Activated naive CD8-positive, alpha-beta T cell treated with anti-CD3 and anti-CD28 coated beads, Interleukin-2, amount 10 ng/mL, durations not matched to agents 7 days and 5 days (primary cell): ENCODE data around the gene RCAN1. TPM values are rescaled to one million over a fixed set of nuclear protein-coding genes. Genes with fewer than 3 reads are reported as not detected.
"Not testable (repeated sequence)": the region's sequence is repeated elsewhere in the genome, so short reads cannot be mapped to it uniquely, and the experiment has no call there.

ENCODE experiments used
- ATAC-seq: fragments of 150-1000 bp; cut with Tn5 transposase; one replicate; pipeline ENCODE4 v1.10.0; 2021; ENCODE audit warnings: low read depth, moderate library complexity
- POLR2A ChIA-PET: fragments of 350-600 bp; sonication (Branson Sonifier 250); formaldehyde crosslinking; loops from one replicate; lab custom pipeline; 2021; ENCODE audit warnings: antibody characterized with exemption; lab: Charles Lee
- DNase-seq: peaks from one replicate; pipeline ENCODE4 v3.0.0; 2021
- H3K27ac Mint-ChIP-seq: one replicate; pipeline ENCODE4 v1.8.0; 2022; ENCODE audit warnings: mild to moderate bottlenecking, mixed read lengths
- H3K27me3 Mint-ChIP-seq: one replicate; pipeline ENCODE4 v1.8.0; 2022; ENCODE audit warnings: mild to moderate bottlenecking, moderate library complexity, mixed read lengths
- H3K36me3 Mint-ChIP-seq: one replicate; pipeline ENCODE4 v1.8.0; 2021; ENCODE audit warnings: mild to moderate bottlenecking, mixed read lengths
- H3K4me1 Mint-ChIP-seq: one replicate; pipeline ENCODE4 v1.8.0; 2021; ENCODE audit warnings: mixed read lengths
- H3K4me3 Mint-ChIP-seq: one replicate; pipeline ENCODE4 v1.8.0; 2022; ENCODE audit warnings: mild to moderate bottlenecking, moderate library complexity, mixed read lengths
- H3K9me3 Mint-ChIP-seq: one replicate; pipeline ENCODE4 v1.8.0; 2021; ENCODE audit warnings: mixed read lengths
- total RNA-seq, 2 experiments: library from RNA; stranded (reverse); gene quantifications; one replicate each; pipeline ENCODE4 v1.2.3, GENCODE V29; 2021

RCAN1 gene
- total RNA-seq, 2 experiments from 2014 or later = 7.3 to 7.4 TPM

DNA sequence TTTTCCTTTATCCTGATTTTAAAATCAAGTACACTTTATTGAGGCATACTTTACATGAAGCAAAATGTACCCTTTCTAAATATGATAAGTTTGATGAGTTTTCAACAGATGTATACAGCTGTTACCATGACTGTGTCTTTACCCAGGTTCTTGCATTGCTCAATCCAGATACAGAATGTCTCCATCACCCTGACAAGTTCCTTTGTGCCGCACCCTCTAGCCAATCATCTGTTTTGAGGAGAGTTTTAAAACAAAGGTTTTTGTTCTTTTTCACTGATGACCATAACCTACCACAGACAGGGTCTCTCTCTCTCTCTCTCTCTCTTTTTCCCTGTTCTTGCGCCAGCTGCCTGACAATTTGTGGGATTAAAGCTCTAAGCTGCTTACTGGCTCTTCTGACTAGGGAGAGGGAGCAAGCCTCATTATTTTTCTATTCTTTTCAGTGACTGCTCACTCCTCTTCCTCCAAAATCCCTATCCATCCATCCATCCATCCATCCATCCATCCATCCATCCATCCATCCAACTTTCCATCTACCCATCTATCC, 101.7 kb downstream of the RCAN1 start:
- ATAC-seq = no peak
- peaks cover 5% of the 10 kb centered on the region for H3K27me3 Mint-ChIP-seq
- no peak overlapping the region for H3K4me3 Mint-ChIP-seq
- no peak overlapping the region for H3K27ac Mint-ChIP-seq
- H3K9me3 Mint-ChIP-seq = no peaks in the 10 kb centered on the region
- DNase-seq = no peak
- peaks cover 12% of the 10 kb centered on the region for H3K4me1 Mint-ChIP-seq
- H3K36me3 Mint-ChIP-seq = peaks cover 4% of the 10 kb centered on the region
- POLR2A ChIA-PET = no interaction called here

DNA sequence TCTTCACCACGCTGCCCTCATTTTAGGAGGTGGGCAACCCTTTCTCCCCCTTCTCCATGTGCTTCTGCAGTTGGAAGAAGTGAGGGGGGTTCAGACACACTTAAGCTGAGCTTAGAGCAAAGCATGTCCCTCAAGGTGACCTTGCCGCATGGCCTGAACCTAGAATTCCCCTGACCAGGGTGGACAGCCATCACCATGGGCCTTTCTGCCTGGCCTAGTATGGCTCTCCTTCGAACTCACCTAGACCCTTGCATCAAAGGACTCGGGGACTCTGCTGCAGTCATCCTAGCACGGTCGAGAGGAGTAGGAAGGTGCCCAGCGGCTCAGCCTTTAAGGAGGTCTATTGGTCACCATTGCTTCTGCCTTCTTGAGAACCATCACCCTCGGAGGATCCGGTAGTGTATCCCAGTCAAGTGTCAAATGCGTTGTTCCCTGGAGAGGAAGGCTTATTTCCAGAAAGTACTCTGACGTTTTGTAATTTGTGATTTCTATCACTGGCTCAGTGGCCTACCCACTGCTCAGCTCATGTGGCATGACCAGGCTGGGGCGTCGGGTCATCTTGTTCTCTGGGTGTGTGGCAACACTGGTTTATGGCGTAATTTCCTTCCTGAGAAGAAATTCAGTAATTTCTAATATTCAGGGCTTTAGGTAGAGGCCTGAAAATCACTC, 103.0 kb downstream of the RCAN1 start, which contains the start of gene KCNE1:
KCNE1 (minus strand) TSS at position 424 of the 669 bp plus-strand sequence. CDS start 62,576 bp downstream, outside the sequence.
- Mint-ChIP-seq H3K27me3 (peaks cover 7% of the 10 kb centered on the region), H3K4me1 (peaks cover under 1% of the 10 kb centered on the region), H3K27ac (no peak within 1 kb of the TSS), H3K4me3 (no peak within 1 kb of the TSS), H3K9me3 (no peaks in the 10 kb centered on the region), H3K36me3 (no peaks in the 10 kb centered on the region)
- ATAC-seq = no peak
- no peak for DNase-seq
- POLR2A ChIA-PET = interaction anchor here (0.6 kb wide), 1 partner anchor 418 kb away, joined by 3 read pairs; no protein-coding TSS in a partner anchor

DNA sequence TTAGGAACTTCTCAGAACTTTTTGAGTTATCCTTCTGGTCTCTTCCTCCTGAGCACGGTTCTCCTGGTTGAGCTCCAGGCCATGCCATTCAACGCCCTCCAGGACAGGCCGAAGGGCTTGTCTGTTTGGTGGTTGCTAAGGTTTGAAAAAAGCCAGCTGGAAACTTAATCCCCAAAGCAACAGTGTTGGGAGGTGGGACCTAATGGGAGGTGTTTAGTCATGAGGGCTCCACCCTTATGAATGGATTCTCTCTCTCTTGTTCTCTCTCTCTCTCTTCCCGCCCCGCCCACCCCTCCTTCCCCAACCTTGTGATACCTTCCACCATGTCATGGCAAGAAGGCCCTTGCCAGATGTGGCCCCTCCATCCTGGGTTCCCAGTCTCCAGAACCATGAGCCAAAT, 103.7 kb downstream of the RCAN1 start:
- POLR2A ChIA-PET = no interaction called here
- ATAC-seq (no peak), DNase-seq (no peak)
- Mint-ChIP-seq H3K9me3 (no peaks in the 10 kb centered on the region), H3K36me3 (no peaks in the 10 kb centered on the region), H3K4me1 (no peaks in the 10 kb centered on the region), H3K27ac (no peak overlapping the region), H3K27me3 (peaks cover 10% of the 10 kb centered on the region), H3K4me3 (no peak overlapping the region)

DNA sequence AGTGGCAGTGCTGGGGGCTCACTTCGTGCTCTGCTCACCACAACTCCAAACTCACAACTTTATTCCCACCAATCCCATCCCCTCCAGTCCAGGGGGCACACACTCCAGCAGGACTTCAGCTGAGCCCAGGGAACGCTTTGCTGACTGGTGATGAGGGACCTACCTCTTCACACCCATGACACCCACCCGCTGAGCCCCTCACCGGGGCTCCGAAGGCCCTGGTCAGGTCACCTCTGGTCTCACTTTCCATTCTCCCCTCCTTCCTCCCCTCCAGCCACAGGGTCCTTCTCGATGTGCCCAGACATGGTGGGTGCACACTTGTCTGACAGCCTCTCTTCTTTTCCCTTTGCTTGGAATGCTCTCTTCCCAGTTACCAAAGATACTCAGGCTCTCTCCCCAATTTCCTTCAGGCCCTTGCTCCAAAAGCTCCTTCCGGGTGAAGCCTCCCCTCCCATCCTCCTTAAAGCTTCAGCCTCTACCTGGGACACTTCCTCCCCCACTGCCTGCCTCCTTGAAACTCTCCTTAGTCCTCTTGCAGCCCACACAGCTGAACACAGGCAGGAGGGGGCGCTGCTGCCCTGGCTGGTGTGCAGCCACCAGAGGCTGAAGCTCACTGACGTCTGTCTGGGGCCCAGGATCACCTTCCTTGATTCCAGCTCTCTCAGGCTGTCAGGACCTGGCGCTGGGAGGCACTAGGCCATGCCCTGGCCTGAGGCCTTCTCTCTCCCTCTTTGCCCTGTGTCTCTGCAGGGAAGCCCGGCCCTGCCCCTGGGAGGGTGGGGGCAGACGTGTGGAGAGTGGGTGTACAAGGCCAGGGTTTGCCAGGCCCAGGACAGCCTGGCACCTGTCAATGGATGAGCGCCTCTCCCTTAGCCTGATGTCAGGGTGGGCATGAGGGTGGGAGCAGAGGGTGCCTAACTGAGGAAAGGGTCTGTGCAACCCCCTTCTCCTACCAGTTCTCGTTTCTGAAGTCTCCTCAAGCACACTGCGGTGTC, 104.5 kb downstream of the RCAN1 start:
- peak; percentile 33 for ATAC-seq
- POLR2A ChIA-PET = no interaction called here
- no peaks in the 10 kb centered on the region for H3K9me3 Mint-ChIP-seq
- H3K36me3 Mint-ChIP-seq = no peaks in the 10 kb centered on the region
- DNase-seq = peak; percentile 51
- H3K4me3 Mint-ChIP-seq = no peak overlapping the region
- no peaks in the 10 kb centered on the region for H3K4me1 Mint-ChIP-seq
- no peak overlapping the region for H3K27ac Mint-ChIP-seq
- peaks cover 10% of the 10 kb centered on the region for H3K27me3 Mint-ChIP-seq

DNA sequence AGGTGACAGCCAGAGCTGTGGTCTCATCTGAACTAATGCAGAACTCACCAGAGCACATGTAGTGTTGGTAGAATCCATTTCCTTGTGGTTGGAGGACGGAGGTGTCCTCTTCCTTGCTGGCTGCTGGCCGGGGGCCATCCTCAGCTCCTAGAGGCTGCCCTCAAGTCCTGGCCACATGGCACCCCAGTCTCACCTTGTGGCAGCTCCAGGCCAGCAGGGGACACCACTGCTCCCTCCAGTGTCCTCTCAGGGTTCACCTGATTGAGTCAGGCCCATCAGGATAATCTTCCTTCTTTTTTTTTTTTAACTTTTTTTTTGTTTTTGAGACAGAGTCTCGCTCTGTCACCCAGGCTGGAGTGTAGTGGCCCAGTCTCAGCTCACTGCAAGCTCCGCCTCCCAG, 105.8 kb downstream of the RCAN1 start:
- peaks cover 10% of the 10 kb centered on the region for H3K27me3 Mint-ChIP-seq
- no peak for ATAC-seq
- POLR2A ChIA-PET = no interaction called here

DNA sequence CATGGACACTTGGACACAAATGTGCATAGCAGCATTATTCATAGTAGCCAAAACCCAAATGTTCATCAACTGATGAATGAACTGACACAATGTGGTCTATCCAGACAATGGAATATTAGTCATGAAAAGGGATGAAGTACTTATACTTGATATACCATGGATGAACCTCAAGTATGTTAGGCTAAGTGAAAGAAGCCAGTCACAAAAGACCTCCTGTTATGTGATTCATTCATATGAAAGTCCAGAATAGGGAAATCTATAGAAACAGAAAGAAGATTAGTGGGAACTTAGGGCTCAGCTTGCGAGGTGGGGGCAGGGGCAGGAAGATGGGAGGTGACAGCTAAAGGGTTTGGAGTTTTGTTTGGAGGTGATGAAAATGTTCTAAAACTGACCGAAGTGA, 110.3 kb downstream of the RCAN1 start:
- no peaks in the 10 kb centered on the region for H3K9me3 Mint-ChIP-seq
- no peak for DNase-seq
- H3K4me1 Mint-ChIP-seq = no peaks in the 10 kb centered on the region
- H3K27me3 Mint-ChIP-seq = peaks cover 7% of the 10 kb centered on the region
- no peak for ATAC-seq
- POLR2A ChIA-PET = no interaction called here
- no peak overlapping the region for H3K27ac Mint-ChIP-seq
- no peaks in the 10 kb centered on the region for H3K36me3 Mint-ChIP-seq
- no peak overlapping the region for H3K4me3 Mint-ChIP-seq

More for the DNA sequence above, 105.8 kb downstream of the RCAN1 start:
- Mint-ChIP-seq H3K4me1 (no peaks in the 10 kb centered on the region), H3K36me3 (no peaks in the 10 kb centered on the region), H3K4me3 (no peak overlapping the region), H3K9me3 (no peaks in the 10 kb centered on the region), H3K27ac (no peak overlapping the region)
- no peak for DNase-seq

DNA sequence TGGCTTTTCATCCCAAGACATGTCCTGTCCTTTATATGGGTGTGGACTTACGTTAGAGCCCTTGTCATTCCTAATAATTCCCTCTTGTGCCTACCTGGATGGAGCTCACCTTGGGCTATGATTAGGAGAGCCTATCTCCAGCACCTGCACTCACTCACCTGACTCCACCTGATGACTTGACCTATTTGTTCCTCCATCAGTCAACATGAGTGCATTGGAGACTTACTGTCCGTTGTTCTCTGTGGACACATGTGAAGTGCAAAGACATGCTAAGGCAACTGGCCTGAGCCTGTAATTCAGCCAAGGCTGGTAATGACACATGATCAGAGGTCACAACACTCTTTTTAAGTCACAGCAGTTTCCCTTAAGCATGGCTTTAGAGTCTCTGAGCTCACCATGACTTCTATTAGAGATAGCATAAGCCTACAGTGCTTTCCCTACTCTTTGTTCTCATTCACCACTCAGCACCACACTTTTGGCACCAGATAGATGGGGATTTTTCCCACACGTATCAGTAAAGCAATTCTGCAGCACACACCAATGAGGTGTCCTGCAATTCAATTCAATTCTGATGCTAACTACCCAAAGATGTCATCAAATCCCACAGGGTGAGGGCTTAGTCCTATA, 112.3 kb downstream of the RCAN1 start:
- Mint-ChIP-seq H3K4me3 (no peak overlapping the region), H3K36me3 (no peaks in the 10 kb centered on the region), H3K9me3 (peaks cover 4% of the 10 kb centered on the region), H3K27me3 (peaks cover 12% of the 10 kb centered on the region), H3K4me1 (no peaks in the 10 kb centered on the region), H3K27ac (no peak overlapping the region)
- POLR2A ChIA-PET = no interaction called here
- ATAC-seq = no peak
- no peak for DNase-seq

DNA sequence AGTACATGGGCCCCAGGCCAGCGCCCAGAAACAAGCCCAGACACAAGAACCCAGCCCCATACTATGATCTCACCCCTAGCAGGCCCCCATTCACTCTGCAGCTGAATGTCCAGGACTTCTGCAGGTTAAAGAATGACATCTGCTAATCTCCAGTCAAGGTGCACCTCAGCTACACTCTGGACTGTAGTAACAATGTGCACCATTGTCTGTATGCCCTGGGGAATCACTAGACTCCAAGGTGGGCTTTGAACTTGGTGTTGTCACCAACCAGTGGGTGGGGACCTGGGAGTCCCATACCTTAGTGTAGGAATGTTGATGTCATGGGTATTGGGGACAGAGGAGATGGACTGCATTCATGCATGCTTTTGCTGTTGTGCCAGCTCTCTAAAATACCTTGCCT, 113.2 kb downstream of the RCAN1 start:
- Mint-ChIP-seq H3K9me3 (peaks cover 8% of the 10 kb centered on the region), H3K4me3 (no peak overlapping the region), H3K27ac (no peak overlapping the region), H3K4me1 (no peaks in the 10 kb centered on the region), H3K36me3 (no peaks in the 10 kb centered on the region), H3K27me3 (peaks cover 11% of the 10 kb centered on the region)
- ATAC-seq (no peak), DNase-seq (no peak)
- POLR2A ChIA-PET = no interaction called here

DNA sequence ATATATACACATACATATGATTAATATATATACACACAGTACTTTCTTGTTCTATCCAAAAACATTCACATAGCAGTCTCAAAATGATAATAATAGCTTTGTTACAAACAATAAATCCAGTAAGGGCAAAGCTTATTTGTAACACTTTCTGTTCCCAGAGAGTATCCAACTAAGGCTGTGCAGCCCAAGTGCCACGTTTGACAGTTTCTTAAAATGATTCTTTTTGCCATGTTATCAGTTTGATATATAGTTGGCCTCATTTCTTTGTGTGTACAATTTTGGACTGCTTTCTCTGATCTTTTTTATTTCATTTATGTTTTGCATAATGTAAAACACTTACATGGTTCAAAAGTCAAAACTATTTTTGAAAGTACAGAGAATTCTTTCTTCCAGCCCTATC, 114.7 kb downstream of the RCAN1 start:
- no peak overlapping the region for H3K4me3 Mint-ChIP-seq
- peaks cover 16% of the 10 kb centered on the region for H3K9me3 Mint-ChIP-seq
- H3K27ac Mint-ChIP-seq = no peak overlapping the region
- DNase-seq = no peak
- H3K27me3 Mint-ChIP-seq = peaks cover 21% of the 10 kb centered on the region
- peaks cover 3% of the 10 kb centered on the region for H3K36me3 Mint-ChIP-seq
- H3K4me1 Mint-ChIP-seq = no peaks in the 10 kb centered on the region
- no peak for ATAC-seq
- POLR2A ChIA-PET = no interaction called here

DNA sequence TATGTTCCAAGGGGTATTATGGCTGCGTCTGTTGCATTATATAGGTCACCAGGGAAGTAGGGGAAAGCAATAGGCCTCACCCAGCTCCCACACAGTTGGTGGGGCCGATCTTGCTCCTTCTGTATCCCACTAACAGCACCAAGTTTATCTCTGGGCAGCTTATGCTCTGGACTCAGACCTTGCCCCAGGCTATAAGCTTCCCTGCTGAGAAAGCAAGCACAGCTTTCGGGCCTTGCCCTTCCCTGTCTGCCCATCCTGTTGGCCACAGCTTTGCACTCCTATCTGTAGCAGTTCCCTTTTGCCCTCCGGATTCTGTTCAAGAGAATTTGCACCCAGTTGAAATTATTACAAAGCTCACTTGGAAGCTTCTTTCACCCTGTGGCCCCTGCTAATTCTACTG, 115.8 kb downstream of the RCAN1 start:
- Mint-ChIP-seq H3K27ac (no peak overlapping the region), H3K36me3 (peaks cover 3% of the 10 kb centered on the region), H3K4me3 (no peak overlapping the region), H3K9me3 (peaks cover 16% of the 10 kb centered on the region), H3K4me1 (no peaks in the 10 kb centered on the region), H3K27me3 (peaks cover 21% of the 10 kb centered on the region)
- no peak for DNase-seq
- ATAC-seq = no peak
- POLR2A ChIA-PET = no interaction called here

DNA sequence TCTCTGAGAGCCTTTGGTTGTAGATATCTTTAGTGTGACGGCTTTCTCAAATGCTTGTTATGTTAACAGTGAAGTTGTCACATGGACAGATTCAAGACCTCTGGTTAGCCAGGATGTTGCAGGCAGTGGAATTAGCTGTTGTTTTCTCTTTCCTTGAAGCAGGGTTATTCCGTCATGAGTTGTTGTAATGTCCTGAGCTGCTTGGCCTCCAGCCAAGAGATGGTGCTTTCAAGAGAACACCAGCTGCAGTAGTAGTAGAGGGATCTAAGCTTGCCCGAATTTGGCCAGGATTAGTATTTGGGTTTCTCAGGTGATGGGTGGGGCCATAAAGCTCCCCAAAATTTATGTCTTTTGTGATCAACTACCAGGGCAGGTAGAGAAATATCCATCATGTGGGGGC, 116.3 kb downstream of the RCAN1 start:
- H3K4me1 Mint-ChIP-seq = no peaks in the 10 kb centered on the region
- H3K4me3 Mint-ChIP-seq = no peak overlapping the region
- POLR2A ChIA-PET = no interaction called here
- H3K27ac Mint-ChIP-seq = no peak overlapping the region
- peaks cover 21% of the 10 kb centered on the region for H3K27me3 Mint-ChIP-seq
- DNase-seq (no peak), ATAC-seq (no peak)
- peaks cover 3% of the 10 kb centered on the region for H3K36me3 Mint-ChIP-seq
- H3K9me3 Mint-ChIP-seq = peaks cover 16% of the 10 kb centered on the region

DNA sequence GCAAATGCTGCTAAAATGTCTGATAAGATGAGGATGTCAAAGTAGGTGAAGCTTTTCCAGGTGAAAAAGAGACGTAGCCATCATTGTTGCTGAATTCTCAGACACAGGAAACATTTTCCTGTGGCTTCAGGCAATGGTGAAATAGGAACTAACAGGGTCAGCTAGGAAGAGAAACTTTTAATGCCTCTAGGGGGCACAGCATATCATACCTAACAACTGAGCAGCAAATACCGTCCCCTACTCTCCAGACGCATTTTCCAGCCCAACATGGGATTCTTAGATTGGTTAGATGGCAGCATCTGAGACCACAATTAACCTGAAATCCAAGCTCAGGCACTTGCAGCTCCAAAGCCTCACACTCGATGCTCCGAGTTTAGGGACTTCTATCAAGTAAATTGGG, 131.1 kb downstream of the RCAN1 start:
- H3K4me3 Mint-ChIP-seq, H3K27ac Mint-ChIP-seq, POLR2A ChIA-PET, DNase-seq, H3K4me1 Mint-ChIP-seq, H3K9me3 Mint-ChIP-seq, ATAC-seq, H3K27me3 Mint-ChIP-seq, H3K36me3 Mint-ChIP-seq: not testable (repeated sequence)

DNA sequence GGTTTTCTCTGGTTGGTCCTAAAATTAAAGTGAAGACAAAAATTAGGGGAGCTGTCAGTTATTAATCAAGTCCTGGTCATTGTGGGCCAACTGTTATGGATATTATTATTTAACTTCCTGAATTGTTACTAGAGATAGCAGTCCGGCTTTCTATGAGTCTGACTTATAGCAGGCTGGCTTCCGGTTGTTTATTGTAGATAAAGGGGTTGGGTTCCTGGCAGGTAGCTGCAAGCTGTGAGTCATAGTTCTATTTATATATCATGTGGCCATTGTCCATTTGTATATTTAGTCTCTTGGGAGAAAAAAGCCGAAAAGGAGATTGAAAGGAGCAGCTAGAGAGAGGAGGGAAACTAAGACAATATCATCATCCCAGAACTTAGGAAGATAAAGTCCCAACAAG, 131.5 kb downstream of the RCAN1 start:
- H3K27ac Mint-ChIP-seq, POLR2A ChIA-PET, ATAC-seq, H3K27me3 Mint-ChIP-seq, H3K4me3 Mint-ChIP-seq, DNase-seq, H3K36me3 Mint-ChIP-seq, H3K4me1 Mint-ChIP-seq, H3K9me3 Mint-ChIP-seq: not testable (repeated sequence)
